SU-DHL-6 (cell line): ENCODE results near the gene UBAC2.

Source experiments
- EZH2phosphoT487 ChIP-seq: fragments of 200-600 bp; sonication (generic), shearing (Covaris generic); conservative IDR thresholded peaks from 2 replicates; pipeline ENCODE4 v1.6.1; 2018; ENCODE audit warnings: mild to moderate bottlenecking, antibody characterized with exemption, low read length, moderate library complexity, mixed read lengths
- TF ChIP-seq, protein P1 (sequence below): fragments of 200-600 bp; sonication (generic); IDR thresholded peaks from one replicate; pipeline ENCODE4 v1.5.1; 2017; ENCODE audit warnings: antibody characterized with exemption, mild to moderate bottlenecking, low read length, moderate library complexity; ENCODE audit not compliant: insufficient read depth, poor library complexity, severe bottlenecking

DNA sequence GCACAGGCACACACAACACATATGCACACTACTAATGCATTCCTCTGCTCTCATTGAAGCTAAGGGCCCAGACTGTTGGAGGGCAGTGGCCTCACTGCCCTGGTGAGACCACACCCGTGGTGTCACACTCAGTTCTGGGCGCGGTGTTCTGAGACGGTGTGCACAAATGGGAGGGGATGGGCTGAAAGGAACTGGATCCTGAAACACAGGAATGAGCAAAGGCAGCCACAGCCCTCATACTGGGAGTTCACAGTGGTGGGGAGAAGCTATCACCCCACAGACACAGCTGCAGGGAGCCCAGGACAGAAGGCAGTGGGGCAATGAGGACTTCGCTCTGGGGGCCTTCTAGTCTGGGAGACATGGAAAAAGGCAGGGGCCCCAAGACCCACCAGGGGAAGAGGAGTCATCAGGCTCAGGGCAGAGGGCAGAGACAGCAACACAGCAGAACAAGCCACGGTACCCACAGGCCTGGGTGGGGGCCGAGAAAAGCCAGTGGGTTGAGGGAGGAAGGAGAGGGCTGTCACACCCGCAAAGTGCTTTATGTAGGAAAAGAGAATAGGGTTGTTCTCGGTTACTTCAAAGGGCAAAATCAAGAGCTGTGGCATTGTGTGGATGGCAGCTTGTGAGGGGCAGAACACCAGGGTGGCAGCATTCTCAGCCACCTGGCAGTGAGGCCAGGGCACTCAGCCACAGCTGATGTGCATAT, 181.9 kb downstream of the UBAC2 start:
- no peak for TF ChIP-seq EZH2phosphoT487
- TF ChIP-seq, protein P1, sequence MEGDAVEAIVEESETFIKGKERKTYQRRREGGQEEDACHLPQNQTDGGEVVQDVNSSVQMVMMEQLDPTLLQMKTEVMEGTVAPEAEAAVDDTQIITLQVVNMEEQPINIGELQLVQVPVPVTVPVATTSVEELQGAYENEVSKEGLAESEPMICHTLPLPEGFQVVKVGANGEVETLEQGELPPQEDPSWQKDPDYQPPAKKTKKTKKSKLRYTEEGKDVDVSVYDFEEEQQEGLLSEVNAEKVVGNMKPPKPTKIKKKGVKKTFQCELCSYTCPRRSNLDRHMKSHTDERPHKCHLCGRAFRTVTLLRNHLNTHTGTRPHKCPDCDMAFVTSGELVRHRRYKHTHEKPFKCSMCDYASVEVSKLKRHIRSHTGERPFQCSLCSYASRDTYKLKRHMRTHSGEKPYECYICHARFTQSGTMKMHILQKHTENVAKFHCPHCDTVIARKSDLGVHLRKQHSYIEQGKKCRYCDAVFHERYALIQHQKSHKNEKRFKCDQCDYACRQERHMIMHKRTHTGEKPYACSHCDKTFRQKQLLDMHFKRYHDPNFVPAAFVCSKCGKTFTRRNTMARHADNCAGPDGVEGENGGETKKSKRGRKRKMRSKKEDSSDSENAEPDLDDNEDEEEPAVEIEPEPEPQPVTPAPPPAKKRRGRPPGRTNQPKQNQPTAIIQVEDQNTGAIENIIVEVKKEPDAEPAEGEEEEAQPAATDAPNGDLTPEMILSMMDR = no peak
